Endothelial cell of umbilical vein (primary cell): ENCODE measurements around the gene MIGA1. TPM values are rescaled to one million over a fixed set of nuclear protein-coding genes. Genes with fewer than 3 reads are reported as not detected.

Experiments
- BruUV-seq: library from RNA; stranded (reverse); fragments of 400-500 nt; replicated peaks from 2 replicates; lab custom pipeline; 2021; lab: Mats Ljungman, UMichigan
- CTCF ChIA-PET: fragments of 300-600, 350-600 bp; sonication (Branson Sonifier 250); formaldehyde crosslinking; loops from one replicate; lab custom pipeline; 2021; ENCODE audit warnings: antibody characterized with exemption, inconsistent platforms; lab: Charles Lee
- POLR2A ChIA-PET: fragments of 300-600, 350-600 bp; sonication (Branson Sonifier 250); formaldehyde crosslinking; loops from one replicate; lab custom pipeline; 2021; ENCODE audit warnings: antibody characterized with exemption, inconsistent platforms; lab: Charles Lee
- DNase-seq: peaks from one replicate; pipeline ENCODE4 v3.0.0-alpha.2; 2011; ENCODE audit warnings: low read depth, low spot score
- FAIRE-seq: peaks from 2 replicates; lab custom pipeline; 2011; peaks lifted over from hg19 to GRCh38; lab: Jason Lieb, UNC
- H2AFZ ChIP-seq: 2 replicates; pipeline ENCODE4 v1.6.0; 2012; ENCODE audit warnings: low read depth, low read length, control low read depth, inconsistent platforms
- H3K27ac ChIP-seq: 2 replicates; pipeline ENCODE4 v1.5.1; 2011; ENCODE audit warnings: low read depth, mild to moderate bottlenecking, control low read depth, low read length, moderate library complexity; ENCODE audit not compliant: insufficient read depth
- H3K27me3 ChIP-seq, 2 experiments: 2 replicates each; pipeline versions ENCODE4 v1.6.0 to v1.6.1; 2011; ENCODE audit warnings: low read length in 2 of 2, mixed read lengths in 1 of 2; ENCODE audit not compliant: control insufficient read depth in 2 of 2, insufficient read depth in 2 of 2
- H3K36me3 ChIP-seq, 2 experiments: 2 replicates in 1 of 2; 3 replicates in 1 of 2; pipeline ENCODE4 v1.5.1; 2011; ENCODE audit warnings: low read length in 2 of 2, mild to moderate bottlenecking in 1 of 2, moderate library complexity in 1 of 2; ENCODE audit not compliant: control insufficient read depth in 2 of 2, insufficient read depth in 2 of 2; ENCODE audit errors: extremely low read depth in 1 of 2
- H3K4me1 ChIP-seq: 3 replicates; pipeline ENCODE4 v1.5.1; 2011; ENCODE audit warnings: mild to moderate bottlenecking, low read length; ENCODE audit not compliant: control insufficient read depth, insufficient read depth; ENCODE audit errors: extremely low read depth
- H3K4me2 ChIP-seq: 2 replicates; pipeline ENCODE4 v1.6.1; 2011; ENCODE audit warnings: low read length, control low read depth, mixed read lengths; ENCODE audit not compliant: insufficient read depth
- H3K4me3 ChIP-seq, 3 experiments: fragments of 200-600 bp in 1 of 3; sonication (generic), shearing (Covaris generic) in 1 of 3; replicated peaks in 1 of 3; 2 replicates each; pipeline ENCODE4 v1.5.1; 2011 to 2016; ENCODE audit warnings: control low read depth in 3 of 3, low read length in 3 of 3, mild to moderate bottlenecking in 2 of 3, inconsistent platforms in 1 of 3, low read depth in 1 of 3, moderate library complexity in 1 of 3; ENCODE audit not compliant: insufficient read depth in 1 of 3
- H3K79me2 ChIP-seq: 2 replicates; pipeline ENCODE4 v1.6.0; 2012; ENCODE audit warnings: low read length, inconsistent platforms; ENCODE audit not compliant: control insufficient read depth, insufficient read depth
- H3K9ac ChIP-seq: replicated peaks from 2 replicates; pipeline ENCODE3; 2011; ENCODE audit warnings: low read length, control low read depth; ENCODE audit not compliant: insufficient read depth; ENCODE audit errors: extremely low read depth
- H3K9me1 ChIP-seq: replicated peaks from 3 replicates; pipeline ENCODE4 v1.6.0; 2011; ENCODE audit warnings: mild to moderate bottlenecking, low read length; ENCODE audit not compliant: control insufficient read depth, insufficient read depth; ENCODE audit errors: extremely low read depth
- H3K9me3 ChIP-seq: replicated peaks from 2 replicates; pipeline ENCODE4 v1.5.1; 2012; ENCODE audit warnings: low read length, inconsistent platforms; ENCODE audit not compliant: control insufficient read depth, insufficient read depth
- H4K20me1 ChIP-seq: replicated peaks from 2 replicates; pipeline ENCODE3; 2011; ENCODE audit warnings: mild to moderate bottlenecking, low read length; ENCODE audit not compliant: control insufficient read depth, insufficient read depth; ENCODE audit errors: extremely low read depth
- EZH2 ChIP-seq: IDR thresholded peaks from 2 replicates; pipeline ENCODE4 v1.6.1; 2012; ENCODE audit warnings: borderline replicate concordance, low read depth, mild to moderate bottlenecking, moderate library complexity, low read length, inconsistent platforms; ENCODE audit not compliant: severe bottlenecking
- FOS ChIP-seq: IDR thresholded peaks from 2 replicates; pipeline ENCODE4 v1.6.1; 2011; ENCODE audit warnings: mild to moderate bottlenecking, low read length, moderate library complexity, borderline replicate concordance; ENCODE audit not compliant: insufficient read depth
- GATA2 ChIP-seq: IDR thresholded peaks from 2 replicates; pipeline ENCODE4 v1.7.0; 2011; ENCODE audit warnings: low read depth, mild to moderate bottlenecking, moderate library complexity, mixed read lengths, low read length; ENCODE audit not compliant: insufficient read length, insufficient read depth
- JUN ChIP-seq: IDR thresholded peaks from 2 replicates; pipeline ENCODE4 v1.6.1; 2011; ENCODE audit warnings: borderline replicate concordance, low read depth; ENCODE audit not compliant: insufficient read length, insufficient read depth
- MYC ChIP-seq: IDR thresholded peaks from one replicate; pipeline ENCODE4 v1.6.1; 2011; ENCODE audit warnings: mild to moderate bottlenecking, low read depth, low read length
- POLR2A ChIP-seq: IDR thresholded peaks from 2 replicates; pipeline ENCODE4 v1.6.1; 2012; ENCODE audit warnings: low read depth, mild to moderate bottlenecking, control low read depth, low read length
- POLR2AphosphoS5 ChIP-seq: IDR thresholded peaks from 2 replicates; pipeline ENCODE4 v1.6.1; 2012; ENCODE audit warnings: low read depth, mild to moderate bottlenecking, control low read depth, low read length, moderate library complexity; ENCODE audit not compliant: insufficient read depth
- dilution Hi-C: fragments of 300-500 bp; cut with MboI; formaldehyde crosslinking; loops from one replicate; pipeline ENCODE4 v1.15.0; 2019; ENCODE audit warnings: low sequenced_read_pairs; ENCODE audit not compliant: extremely low pct_ligation_motif_present
- intact Hi-C: fragments of 100-400 bp; cut with micrococcal nuclease; formaldehyde crosslinking; loops from one replicate; pipeline ENCODE4 v1.10.0; 2022
- polyA plus RNA-seq, 4 experiments: library from polyadenylated mRNA; depleted of rRNA in 3 of 4; stranded (reverse) in 3 of 4; unstranded in 1 of 4; fragments of >200 nt; gene quantifications; 2 replicates each; pipeline versions ENCODE4 v1.2.1 to v1.2.3, GENCODE V29; 2011 to 2012; ENCODE audit warnings: missing spikeins in 1 of 4
- total RNA-seq: library from RNA; stranded (reverse); gene quantifications from 2 replicates; pipeline ENCODE4 v1.2.3, GENCODE V29; 2021
- TF ChIP-seq, protein P1 (sequence below): IDR thresholded peaks from 2 replicates; pipeline ENCODE4 v1.6.1; 2011; ENCODE audit not compliant: insufficient read depth, insufficient read length
- TF ChIP-seq, protein P2 (sequence below), 2 donors: IDR thresholded peaks; 1 replicate in 1 of 2; 2 replicates in 1 of 2; pipeline ENCODE4 v1.5.1; 2011; ENCODE audit warnings: low read length in 2 of 2, mild to moderate bottlenecking in 2 of 2, moderate library complexity in 2 of 2, control low read depth in 1 of 2, inconsistent platforms in 1 of 2, low read depth in 1 of 2; ENCODE audit not compliant: insufficient read depth in 1 of 2; ENCODE audit errors: extremely low read depth in 1 of 2

The MIGA1 gene
- total and polyA plus RNA-seq, 2 donors (not counting 3 experiments of a cell fraction or from before 2014, with no cell fraction given), result 2.8 to 14.6 TPM

DNA sequence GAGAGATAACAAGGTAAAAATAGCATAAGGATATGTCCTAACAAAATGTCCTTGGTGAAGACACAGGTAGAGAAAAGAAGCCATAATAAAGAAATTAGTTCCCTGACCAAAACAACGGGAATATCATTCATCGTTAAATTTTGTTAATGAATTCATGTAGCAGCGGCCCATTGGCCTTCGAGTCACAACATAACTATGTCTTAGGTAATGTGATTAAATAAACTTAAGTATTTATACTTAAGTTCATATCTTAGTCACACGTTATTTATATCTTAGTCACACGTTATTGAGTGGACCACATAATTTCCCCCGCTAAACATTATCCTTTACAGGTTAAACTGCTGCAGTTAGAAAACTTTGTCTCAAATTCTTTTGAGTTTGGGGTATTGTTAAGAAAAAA is 110.2 kb downstream of the MIGA1 start:
- H3K36me3 ChIP-seq, result no peaks in the 10 kb centered on the region
- H3K27me3 ChIP-seq, result no peaks in the 10 kb centered on the region
- CTCF ChIA-PET, result no interaction called here
- intact Hi-C loops (loop anchor here (2.0 to 5.0 kb wide), 4 partner anchors 27 to 213 kb away; partner anchors contain the start of gene ZZZ3), dilution Hi-C loops (no loop called here)
- FAIRE-seq (no peak), DNase-seq (peak; percentile 80)
- H3K9me1 ChIP-seq, result no peaks in the 10 kb centered on the region
- peaks cover 19% of the 10 kb centered on the region for H3K4me1 ChIP-seq
- H3K9ac ChIP-seq, result peak overlapping the region; percentile 95
- POLR2A ChIA-PET, result no interaction called here
- no peaks in the 10 kb centered on the region for H3K9me3 ChIP-seq
- H4K20me1 ChIP-seq, result no peaks in the 10 kb centered on the region
- peaks cover 46% of the 10 kb centered on the region for H3K79me2 ChIP-seq
- no peak for TF ChIP-seq GATA2
- TF ChIP-seq FOS, result peak; percentile 66
- TF ChIP-seq MYC, result no peak
- no peak for TF ChIP-seq POLR2A
- TF ChIP-seq, protein P1, sequence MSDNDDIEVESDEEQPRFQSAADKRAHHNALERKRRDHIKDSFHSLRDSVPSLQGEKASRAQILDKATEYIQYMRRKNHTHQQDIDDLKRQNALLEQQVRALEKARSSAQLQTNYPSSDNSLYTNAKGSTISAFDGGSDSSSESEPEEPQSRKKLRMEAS, result no peak
- no peak for TF ChIP-seq EZH2
- TF ChIP-seq JUN, result peak; percentile 71
- TF ChIP-seq, protein P2, sequence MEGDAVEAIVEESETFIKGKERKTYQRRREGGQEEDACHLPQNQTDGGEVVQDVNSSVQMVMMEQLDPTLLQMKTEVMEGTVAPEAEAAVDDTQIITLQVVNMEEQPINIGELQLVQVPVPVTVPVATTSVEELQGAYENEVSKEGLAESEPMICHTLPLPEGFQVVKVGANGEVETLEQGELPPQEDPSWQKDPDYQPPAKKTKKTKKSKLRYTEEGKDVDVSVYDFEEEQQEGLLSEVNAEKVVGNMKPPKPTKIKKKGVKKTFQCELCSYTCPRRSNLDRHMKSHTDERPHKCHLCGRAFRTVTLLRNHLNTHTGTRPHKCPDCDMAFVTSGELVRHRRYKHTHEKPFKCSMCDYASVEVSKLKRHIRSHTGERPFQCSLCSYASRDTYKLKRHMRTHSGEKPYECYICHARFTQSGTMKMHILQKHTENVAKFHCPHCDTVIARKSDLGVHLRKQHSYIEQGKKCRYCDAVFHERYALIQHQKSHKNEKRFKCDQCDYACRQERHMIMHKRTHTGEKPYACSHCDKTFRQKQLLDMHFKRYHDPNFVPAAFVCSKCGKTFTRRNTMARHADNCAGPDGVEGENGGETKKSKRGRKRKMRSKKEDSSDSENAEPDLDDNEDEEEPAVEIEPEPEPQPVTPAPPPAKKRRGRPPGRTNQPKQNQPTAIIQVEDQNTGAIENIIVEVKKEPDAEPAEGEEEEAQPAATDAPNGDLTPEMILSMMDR (IDR thresholded peaks at IDR 0.05; ENCODE audit: extremely low read depth in 1 of 2, insufficient read depth in 1 of 2, low read depth in 1 of 2, low read length in 2 of 2), result no peak
- TF ChIP-seq POLR2AphosphoS5, result peak; percentile 39
- H3K4me3 ChIP-seq, result peak overlapping the region; percentile 85 to 96 (median 88)
- peak overlapping the region; percentile 34 for H2AFZ ChIP-seq
- BruUV-seq, result no TSS peak
- H3K27ac ChIP-seq, result peak overlapping the region; percentile 96
- H3K4me2 ChIP-seq, result peak overlapping the region; percentile 99
